ENCODE results near the gene BBX.

DNA sequence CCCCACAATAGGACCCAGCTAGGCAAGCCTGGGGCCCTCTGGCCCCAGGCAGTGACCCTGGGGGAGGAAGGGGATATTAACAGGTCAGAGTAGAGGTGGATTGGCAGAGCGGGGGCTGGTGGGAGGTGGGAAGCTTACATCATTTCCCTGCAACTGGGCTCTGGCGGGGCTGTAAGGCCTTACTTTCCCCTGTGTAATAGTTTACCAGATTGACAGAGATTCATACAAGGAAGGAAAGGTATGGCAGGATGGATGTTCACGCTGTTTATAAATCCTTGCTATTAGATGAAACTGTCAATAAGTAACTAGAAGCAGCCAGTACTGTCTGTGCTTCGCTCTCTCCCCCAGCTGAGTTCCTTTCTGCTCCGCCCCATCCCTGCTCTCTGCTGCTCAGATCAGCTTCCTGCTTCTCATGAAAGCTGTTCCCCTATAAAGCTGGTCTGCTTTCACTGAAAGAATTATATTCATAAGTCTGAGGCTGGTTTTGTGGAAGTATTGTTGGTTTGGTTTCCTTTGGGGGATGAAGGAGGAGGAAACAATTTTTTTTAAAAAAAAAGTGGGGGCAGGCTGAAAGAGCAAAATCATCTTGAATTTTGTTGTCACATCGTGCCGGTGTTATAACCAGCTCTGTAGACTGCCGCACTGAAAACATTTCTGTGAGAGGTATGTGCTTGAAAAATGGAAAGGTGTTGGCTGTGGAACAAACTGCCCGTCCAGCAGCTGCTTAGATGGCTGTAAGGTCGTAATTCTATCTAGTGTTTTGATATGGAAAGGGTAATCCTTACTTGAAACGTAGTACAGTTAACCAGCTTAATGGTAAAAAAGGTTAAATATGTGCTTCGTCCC, 76.4 kb downstream of the BBX start:
- TF ChIP-seq CTCF (IDR thresholded peaks at IDR 0.05), result no peak
- no peak for TF ChIP-seq POLR2A (IDR thresholded peaks at IDR 0.05)

All from lower leg skin (tissue), 3 donors.